22Rv1 (cell line): ENCODE results near the gene OSBPL2.

Experiments used
- H3K27ac ChIP-seq: fragments of 450-650 bp; 2 replicates; pipeline ENCODE4 v1.5.1; 2017
- ZFX ChIP-seq: fragments of 450-650 bp; IDR thresholded peaks from 2 replicates; pipeline ENCODE4 v1.6.1; 2017; ENCODE audit warnings: antibody characterized with exemption, borderline replicate concordance
- TF ChIP-seq, protein P1 (sequence below): fragments of 450-650 bp; IDR thresholded peaks from 2 replicates; pipeline ENCODE4 v1.5.1; 2017; ENCODE audit warnings: mild to moderate bottlenecking

The OSBPL2 gene

DNA sequence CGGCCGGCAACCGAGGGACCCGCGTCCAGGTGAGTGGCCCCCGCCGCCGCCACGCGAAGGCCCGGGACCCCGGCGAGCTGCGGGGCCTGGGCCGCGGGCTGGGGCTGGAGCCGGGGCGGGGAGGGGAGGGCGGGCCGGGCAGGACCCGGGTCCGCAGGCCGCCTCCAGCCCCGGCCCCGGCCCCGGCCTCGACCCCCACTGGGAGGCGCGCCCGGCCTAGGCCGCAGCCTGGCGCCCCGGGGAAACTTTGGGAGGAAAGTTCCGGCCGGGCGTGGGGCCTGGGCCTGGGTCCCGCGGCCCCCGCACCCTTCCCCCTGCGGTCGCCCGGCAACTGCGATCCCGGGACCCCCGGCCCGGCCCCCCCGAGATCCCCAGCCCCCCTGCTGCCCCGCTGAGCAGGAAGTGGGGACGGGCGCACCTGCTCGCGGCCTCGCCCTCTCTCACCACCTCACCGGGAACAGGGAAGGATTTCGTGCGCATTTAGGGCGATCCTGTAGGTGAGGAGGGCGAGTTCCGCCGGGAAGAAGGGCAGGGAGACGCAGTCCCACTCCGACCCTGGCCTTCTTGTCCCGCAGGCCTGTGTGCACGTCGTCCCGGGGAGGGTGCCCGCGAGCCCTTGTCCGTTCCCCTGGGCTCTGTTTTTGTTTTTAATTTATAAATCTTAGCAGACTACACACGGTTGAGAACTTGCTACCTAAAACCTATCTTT is 402 bp downstream of the OSBPL2 start:
- H3K27ac ChIP-seq: peak overlapping the region; percentile 63
- no peak for TF ChIP-seq ZFX
- TF ChIP-seq, protein P1, sequence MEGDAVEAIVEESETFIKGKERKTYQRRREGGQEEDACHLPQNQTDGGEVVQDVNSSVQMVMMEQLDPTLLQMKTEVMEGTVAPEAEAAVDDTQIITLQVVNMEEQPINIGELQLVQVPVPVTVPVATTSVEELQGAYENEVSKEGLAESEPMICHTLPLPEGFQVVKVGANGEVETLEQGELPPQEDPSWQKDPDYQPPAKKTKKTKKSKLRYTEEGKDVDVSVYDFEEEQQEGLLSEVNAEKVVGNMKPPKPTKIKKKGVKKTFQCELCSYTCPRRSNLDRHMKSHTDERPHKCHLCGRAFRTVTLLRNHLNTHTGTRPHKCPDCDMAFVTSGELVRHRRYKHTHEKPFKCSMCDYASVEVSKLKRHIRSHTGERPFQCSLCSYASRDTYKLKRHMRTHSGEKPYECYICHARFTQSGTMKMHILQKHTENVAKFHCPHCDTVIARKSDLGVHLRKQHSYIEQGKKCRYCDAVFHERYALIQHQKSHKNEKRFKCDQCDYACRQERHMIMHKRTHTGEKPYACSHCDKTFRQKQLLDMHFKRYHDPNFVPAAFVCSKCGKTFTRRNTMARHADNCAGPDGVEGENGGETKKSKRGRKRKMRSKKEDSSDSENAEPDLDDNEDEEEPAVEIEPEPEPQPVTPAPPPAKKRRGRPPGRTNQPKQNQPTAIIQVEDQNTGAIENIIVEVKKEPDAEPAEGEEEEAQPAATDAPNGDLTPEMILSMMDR: no peak

DNA sequence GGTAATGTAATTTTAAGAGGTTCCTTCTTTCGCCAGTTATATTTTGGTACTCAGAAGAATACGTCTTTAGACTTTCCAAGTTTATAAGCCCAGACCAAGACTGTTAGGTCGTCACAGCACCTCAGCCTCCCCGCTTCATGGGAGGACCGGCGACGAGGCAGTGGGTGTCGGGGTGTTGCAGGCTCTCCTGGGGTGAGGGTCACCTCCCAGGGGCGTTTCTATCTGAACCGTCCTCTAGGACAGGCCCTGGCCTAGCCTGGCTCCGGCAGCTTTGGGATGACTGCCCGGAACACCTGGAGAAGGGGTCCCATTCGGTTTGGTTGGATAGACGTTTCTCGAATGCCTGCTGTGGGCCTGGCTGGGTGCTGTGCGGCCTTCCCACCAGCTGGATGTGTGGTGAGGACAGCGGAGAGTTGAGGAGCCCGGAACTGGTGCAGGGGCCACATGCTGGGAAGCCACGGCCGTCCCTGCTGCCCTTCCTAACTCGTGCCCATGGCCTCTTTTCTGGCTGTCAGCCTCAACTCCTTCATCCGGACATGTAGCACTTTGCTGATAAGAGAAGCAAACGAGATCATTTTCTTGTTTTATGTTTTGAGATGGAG is 1.1 kb downstream of the OSBPL2 start:
- TF ChIP-seq, protein P1: no peak
- H3K27ac ChIP-seq: peak overlapping the region; percentile 63

DNA sequence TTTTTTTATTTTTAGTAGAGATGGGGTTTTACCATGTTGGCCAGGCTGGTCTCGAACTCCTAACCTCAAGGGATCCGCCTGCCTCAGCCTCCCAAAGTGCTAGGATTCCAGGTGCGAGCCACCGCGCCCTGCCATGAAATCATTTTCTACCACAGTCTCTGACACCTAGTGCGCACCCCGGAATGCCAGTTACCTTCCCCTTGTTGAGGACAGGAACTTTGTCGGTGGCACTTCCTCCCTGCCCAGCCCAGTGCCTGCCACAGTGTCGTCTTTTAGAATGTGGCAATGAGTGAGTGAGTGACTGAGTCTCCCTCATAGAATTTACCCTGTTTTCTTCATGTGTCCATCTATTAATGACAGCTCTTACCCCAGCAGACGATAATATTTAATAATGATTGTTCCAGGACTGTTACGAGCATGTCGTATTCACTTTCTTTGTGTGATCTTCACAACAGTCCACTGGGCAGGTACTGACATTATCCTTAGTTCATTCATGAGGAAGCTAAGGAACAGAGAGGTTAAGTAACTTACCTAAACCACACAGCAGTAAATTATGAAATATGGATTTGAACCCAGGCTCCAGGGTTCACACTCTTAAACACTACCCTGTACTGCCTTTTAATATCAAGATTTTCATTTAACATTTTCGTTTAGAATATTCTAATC is 1.8 kb downstream of the OSBPL2 start:
- TF ChIP-seq ZFX: no peak
- TF ChIP-seq, protein P1: no peak
- no peak overlapping the region for H3K27ac ChIP-seq

DNA sequence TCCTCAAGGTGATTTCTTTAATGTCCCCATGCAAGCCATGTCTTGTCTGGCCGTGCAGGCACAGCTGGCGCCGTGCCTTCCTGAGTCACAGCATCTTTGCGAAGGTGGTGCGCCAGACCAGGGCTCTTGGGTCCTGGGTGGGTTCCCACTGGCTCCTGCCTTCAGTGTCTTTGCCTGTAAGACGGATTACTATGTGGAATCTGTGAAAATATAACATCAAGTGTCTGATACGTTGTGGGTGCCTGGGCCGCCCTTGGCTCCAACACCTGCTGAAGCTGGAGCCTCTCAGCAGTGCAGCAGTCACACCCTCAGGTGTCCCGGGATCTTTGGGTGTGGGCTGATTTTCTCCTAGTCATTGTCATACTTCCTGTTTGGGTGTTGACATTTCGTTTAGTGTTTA is 3.2 kb downstream of the OSBPL2 start:
- H3K27ac ChIP-seq: no peak overlapping the region
- TF ChIP-seq, protein P1: no peak
- no peak for TF ChIP-seq ZFX

DNA sequence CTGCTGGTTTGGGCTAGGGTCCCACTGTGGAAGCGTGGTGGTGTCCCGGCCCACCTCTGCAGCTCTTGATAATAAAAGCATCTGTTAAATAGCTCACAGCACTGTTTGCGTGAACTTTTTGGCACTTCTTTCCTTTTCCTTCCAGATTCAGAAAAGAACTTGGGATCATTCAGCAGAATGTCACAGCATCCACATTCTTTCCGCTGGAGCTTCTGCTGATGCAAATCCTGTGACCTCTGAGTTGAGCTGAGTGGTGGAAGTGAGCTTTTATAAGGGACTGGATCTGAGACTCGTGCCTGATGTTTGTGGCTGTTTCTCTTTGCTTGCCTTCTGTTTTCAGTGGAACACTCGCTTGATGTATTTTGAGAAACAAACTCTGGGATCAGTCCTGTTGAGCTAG is 3.9 kb downstream of the OSBPL2 start:
- no peak overlapping the region for H3K27ac ChIP-seq
- TF ChIP-seq, protein P1: no peak
- TF ChIP-seq ZFX: no peak

DNA sequence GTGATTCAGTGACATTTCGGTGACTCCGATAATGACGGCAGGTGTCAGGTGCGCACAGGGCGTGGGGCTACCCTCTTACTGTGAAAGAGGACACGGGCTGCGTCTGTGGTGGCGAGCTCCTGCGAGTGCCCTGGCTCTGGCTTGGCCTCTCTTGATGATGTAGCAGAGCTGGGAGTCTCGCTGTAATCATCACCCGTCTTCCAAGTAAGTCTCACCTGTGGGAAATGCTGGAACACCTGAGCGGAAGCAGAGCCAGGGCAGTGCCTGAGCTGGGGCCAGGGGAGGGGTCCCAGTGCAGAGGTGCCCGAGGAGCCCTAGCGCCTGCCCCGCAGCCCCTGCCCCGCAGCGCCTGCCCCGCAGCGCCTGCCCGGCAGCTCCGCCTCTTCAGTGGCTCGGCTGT is 4.8 kb downstream of the OSBPL2 start:
- TF ChIP-seq, protein P1: no peak
- TF ChIP-seq ZFX: no peak
- no peak overlapping the region for H3K27ac ChIP-seq
